ENCODE measurements around the gene SAXO2. TPM values are rescaled to one million over a fixed set of nuclear protein-coding genes. Genes with fewer than 3 reads are reported as not detected.

Gene SAXO2
- polyA plus RNA-seq, 3 donors = not detected

GRCh38 chr15:82228750-82229149, 33.9 kb upstream of the SAXO2 start:
- H3K4me3 Mint-ChIP-seq = no peak overlapping the region
- Histone ChIP-seq H3K9me3 (replicated peaks in 1 of 2; ENCODE audit: control insufficient read depth in 1 of 2, insufficient read depth in 1 of 2, low read length in 2 of 2) (no peaks in the 10 kb centered on the region), H2AFZ (ENCODE audit: insufficient read depth, low read depth, low read length, poor library complexity, severe bottlenecking) (no peak overlapping the region), H3K79me2 (ENCODE audit: insufficient read depth, low read length) (no peaks in the 10 kb centered on the region), H3K4me3 (replicated peaks in 1 of 3; ENCODE audit: low read depth in 2 of 3, low read length in 3 of 3) (no peak overlapping the region), H3K4me1 (ENCODE audit: control insufficient read depth in 1 of 2, insufficient read depth in 2 of 2, low read length in 2 of 2) (peaks cover 5 to 8% of the 10 kb centered on the region in 2 donors), H4K20me1 (ENCODE audit: insufficient read depth, low read length) (no peaks in the 10 kb centered on the region), H3K4me2 (replicated peaks; ENCODE audit: extremely low read depth, low read length, poor library complexity, severe bottlenecking) (no peak overlapping the region), H3K27me3 (ENCODE audit: control insufficient read depth in 2 of 2, insufficient read depth in 2 of 2, low read length in 2 of 2) (no peaks in the 10 kb centered on the region), H3K36me3 (replicated peaks in 1 of 2; ENCODE audit: control insufficient read depth in 1 of 2, insufficient read depth in 2 of 2, low read length in 2 of 2) (peaks cover 18 to 58% of the 10 kb centered on the region in 2 donors), H3K27ac (ENCODE audit: low read depth in 1 of 2, low read length in 2 of 2) (no peak overlapping the region), H3K9ac (ENCODE audit: insufficient read depth, low read length, poor library complexity, severe bottlenecking) (no peak overlapping the region)
- TF ChIP-seq CTCF (IDR thresholded peaks at IDR 0.05) = no peak
- WGBS (ENCODE audit: insufficient coverage) = no CpG with 5 or more reads among the region's 1 CpG
- no peak for DNase-seq
- no peak overlapping the region for H3K27ac Mint-ChIP-seq
- peaks cover 16% of the 10 kb centered on the region for H3K4me1 Mint-ChIP-seq
- peaks cover 51 to 55% of the 10 kb centered on the region in 2 donors for H3K36me3 Mint-ChIP-seq
- no peaks in the 10 kb centered on the region for H3K9me3 Mint-ChIP-seq
- no peaks in the 10 kb centered on the region for H3K27me3 Mint-ChIP-seq (ENCODE audit: low read depth in 3 of 3)
- intact Hi-C loops (cut with micrococcal nuclease) = no loop called here

- Histone ChIP-seq H3K4me3 (replicated peaks in 1 of 3; ENCODE audit: low read depth in 2 of 3, low read length in 3 of 3) (no peak overlapping the region), H3K4me2 (replicated peaks; ENCODE audit: extremely low read depth, low read length, poor library complexity, severe bottlenecking) (no peak overlapping the region), H3K36me3 (replicated peaks in 1 of 2; ENCODE audit: control insufficient read depth in 1 of 2, insufficient read depth in 2 of 2, low read length in 2 of 2) (peaks cover 18 to 57% of the 10 kb centered on the region in 2 donors), H3K27ac (ENCODE audit: low read depth in 1 of 2, low read length in 2 of 2) (no peak overlapping the region), H3K27me3 (ENCODE audit: control insufficient read depth in 2 of 2, insufficient read depth in 2 of 2, low read length in 2 of 2) (no peaks in the 10 kb centered on the region), H3K9ac (ENCODE audit: insufficient read depth, low read length, poor library complexity, severe bottlenecking) (no peak overlapping the region), H3K79me2 (ENCODE audit: insufficient read depth, low read length) (no peaks in the 10 kb centered on the region), H3K9me3 (replicated peaks in 1 of 2; ENCODE audit: control insufficient read depth in 1 of 2, insufficient read depth in 1 of 2, low read length in 2 of 2) (no peaks in the 10 kb centered on the region), H2AFZ (ENCODE audit: insufficient read depth, low read depth, low read length, poor library complexity, severe bottlenecking) (no peak overlapping the region), H4K20me1 (ENCODE audit: insufficient read depth, low read length) (no peaks in the 10 kb centered on the region), H3K4me1 (ENCODE audit: control insufficient read depth in 1 of 2, insufficient read depth in 2 of 2, low read length in 2 of 2) (peaks cover 5 to 13% of the 10 kb centered on the region in 2 donors)
- WGBS (ENCODE audit: insufficient coverage) = 60% methylated on average over 1 of the region's 2 CpGs
- no peak for TF ChIP-seq CTCF (IDR thresholded peaks at IDR 0.05)
- no peak for DNase-seq
- no peak overlapping the region for H3K27ac Mint-ChIP-seq
- H3K9me3 Mint-ChIP-seq = no peaks in the 10 kb centered on the region
- no peaks in the 10 kb centered on the region for H3K27me3 Mint-ChIP-seq (ENCODE audit: low read depth in 3 of 3)
- H3K36me3 Mint-ChIP-seq = peaks cover 45 to 48% of the 10 kb centered on the region in 2 donors
- peaks cover 20% of the 10 kb centered on the region for H3K4me1 Mint-ChIP-seq
- no peak overlapping the region for H3K4me3 Mint-ChIP-seq
- intact Hi-C loops (cut with micrococcal nuclease) = no loop called here
Observed at GRCh38 chr15:82231233-82231632, 31.4 kb upstream of the SAXO2 start.
